Parathyroid adenoma (tissue), 2 donors: Measurements from ENCODE around the gene TMC2.

Source experiments
- H2AFZ ChIP-seq: fragments of 300-600 bp; sonication (generic); one replicate; pipeline ENCODE4 v1.7.0; 2017; ENCODE audit warnings: antibody characterized with exemption, mild to moderate bottlenecking
- H3K27ac ChIP-seq: fragments of 300-600 bp; sonication (generic); one replicate; pipeline ENCODE4 v1.7.0; 2017
- H3K27me3 ChIP-seq: fragments of 300-600 bp; sonication (generic); one replicate; pipeline ENCODE4 v1.7.0; 2017; ENCODE audit warnings: low read length; ENCODE audit not compliant: control insufficient read depth, insufficient read depth
- H3K36me3 ChIP-seq: fragments of 300-600 bp; sonication (generic); one replicate; pipeline ENCODE4 v1.7.0; 2017; ENCODE audit warnings: low read length; ENCODE audit not compliant: control insufficient read depth, insufficient read depth
- H3K4me1 ChIP-seq: fragments of 300-600 bp; sonication (generic); one replicate; pipeline ENCODE4 v1.7.0; 2017; ENCODE audit warnings: control low read depth
- H3K4me2 ChIP-seq: fragments of 300-600 bp; sonication (generic); one replicate; pipeline ENCODE4 v1.7.0; 2017; ENCODE audit warnings: low read length
- H3K4me3 ChIP-seq: fragments of 300-600 bp; sonication (generic); one replicate; pipeline ENCODE4 v1.7.0; 2017; ENCODE audit warnings: low read depth, low read length
- H3K79me2 ChIP-seq: fragments of 300-600 bp; sonication (generic); one replicate; pipeline ENCODE4 v1.7.0; 2017; ENCODE audit warnings: control low read depth
- H3K9ac ChIP-seq: fragments of 300-600 bp; sonication (generic); one replicate; pipeline ENCODE4 v1.7.0; 2017; ENCODE audit warnings: mild to moderate bottlenecking
- H3K9me3 ChIP-seq: fragments of 300-600 bp; sonication (generic); one replicate; pipeline ENCODE4 v1.7.0; 2017; ENCODE audit warnings: low read length; ENCODE audit not compliant: control insufficient read depth
- CTCF ChIP-seq: fragments of 300-600 bp; sonication (generic); IDR thresholded peaks from one replicate; pipeline ENCODE4 v1.7.0; 2017; ENCODE audit warnings: antibody characterized with exemption, mild to moderate bottlenecking
- donor health status: primary hyperparathyroidism.

The TMC2 gene

GRCh38 chr20:2640260-2640659, 103.9 kb downstream of the TMC2 start:
- Histone ChIP-seq H3K9ac (no peak overlapping the region), H3K79me2 (no peaks in the 10 kb centered on the region), H3K27me3 (no peaks in the 10 kb centered on the region), H2AFZ (no peak overlapping the region), H3K27ac (no peak overlapping the region), H3K36me3 (no peaks in the 10 kb centered on the region), H3K4me1 (no peaks in the 10 kb centered on the region), H3K4me2 (no peak overlapping the region), H3K4me3 (no peak overlapping the region), H3K9me3 (no peaks in the 10 kb centered on the region)
- TF ChIP-seq CTCF: no peak

GRCh38 chr20:2640899-2641298, 104.5 kb downstream of the TMC2 start:
- H2AFZ ChIP-seq: no peak overlapping the region
- TF ChIP-seq CTCF: no peak
- no peaks in the 10 kb centered on the region for H3K27me3 ChIP-seq
- no peak overlapping the region for H3K27ac ChIP-seq
- no peak overlapping the region for H3K4me2 ChIP-seq
- no peaks in the 10 kb centered on the region for H3K79me2 ChIP-seq
- no peaks in the 10 kb centered on the region for H3K4me1 ChIP-seq
- H3K4me3 ChIP-seq: no peak overlapping the region
- no peaks in the 10 kb centered on the region for H3K36me3 ChIP-seq
- no peaks in the 10 kb centered on the region for H3K9me3 ChIP-seq
- no peak overlapping the region for H3K9ac ChIP-seq

GRCh38 chr20:2643708-2644107, 107.3 kb downstream of the TMC2 start:
- H3K4me1 ChIP-seq: no peaks in the 10 kb centered on the region
- H3K36me3 ChIP-seq: no peaks in the 10 kb centered on the region
- no peak for TF ChIP-seq CTCF
- H3K27ac ChIP-seq: no peak overlapping the region
- H3K9me3 ChIP-seq: no peaks in the 10 kb centered on the region
- no peak overlapping the region for H3K4me3 ChIP-seq
- H2AFZ ChIP-seq: no peak overlapping the region
- no peaks in the 10 kb centered on the region for H3K79me2 ChIP-seq
- H3K27me3 ChIP-seq: no peaks in the 10 kb centered on the region
- H3K4me2 ChIP-seq: no peak overlapping the region
- H3K9ac ChIP-seq: no peak overlapping the region

- H3K36me3 ChIP-seq: no peaks in the 10 kb centered on the region
- H3K79me2 ChIP-seq: peaks cover 8% of the 10 kb centered on the region
- H3K4me1 ChIP-seq: peaks cover 5% of the 10 kb centered on the region
- H3K4me3 ChIP-seq: peak within 1 kb of the TSS; percentile 87
- no peaks in the 10 kb centered on the region for H3K27me3 ChIP-seq
- peak within 1 kb of the TSS; percentile 50 for H3K9ac ChIP-seq
- peak within 1 kb of the TSS; percentile 83 for H3K27ac ChIP-seq
- H3K4me2 ChIP-seq: peak within 1 kb of the TSS; percentile 97
- no peaks in the 10 kb centered on the region for H3K9me3 ChIP-seq
- H2AFZ ChIP-seq: peak within 1 kb of the TSS; percentile 99
- TF ChIP-seq CTCF: no peak
These were observed 115.7 kb downstream of the TMC2 start, which contains the start of gene NOP56 for GRCh38 chr20:2651772-2652723. TSS of gene NOP56 (plus strand) at chr20:2652632. CDS start at chr20:2652661, 29 bp downstream.
